PFSK-1 (cell line): ENCODE data around the gene CEP128.

Source experiments
- FOXP2 ChIP-seq: optimal IDR thresholded peaks from 2 replicates; pipeline ENCODE3; 2011; ENCODE audit warnings: borderline replicate concordance, control low read depth, inconsistent platforms; ENCODE audit not compliant: insufficient read depth; ENCODE audit errors: extremely low read length, extremely low read depth
- POLR2AphosphoS5 ChIP-seq: IDR thresholded peaks from 2 replicates; pipeline ENCODE4 v1.6.1; 2012; ENCODE audit warnings: low read depth, mild to moderate bottlenecking, control low read depth, low read length, moderate library complexity
- SIN3A ChIP-seq: IDR thresholded peaks from 2 replicates; pipeline ENCODE4 v1.6.1; 2012; ENCODE audit warnings: mild to moderate bottlenecking, low read length, moderate library complexity, borderline replicate concordance; ENCODE audit not compliant: insufficient read depth
- TAF1 ChIP-seq: IDR thresholded peaks from 2 replicates; pipeline ENCODE4 v1.6.1; 2012; ENCODE audit warnings: low read length, control low read depth, borderline replicate concordance; ENCODE audit not compliant: insufficient read depth
- TF ChIP-seq, protein P1 (sequence below), 2 experiments: IDR thresholded peaks; 2 replicates each; pipeline versions ENCODE4 v1.6.1 to v1.8.0; 2011 to 2012; ENCODE audit warnings: low read depth in 2 of 2, low read length in 2 of 2, control low read depth in 1 of 2, inconsistent platforms in 1 of 2, mild to moderate bottlenecking in 1 of 2, moderate library complexity in 1 of 2; ENCODE audit not compliant: insufficient read depth in 1 of 2

CEP128 gene

DNA sequence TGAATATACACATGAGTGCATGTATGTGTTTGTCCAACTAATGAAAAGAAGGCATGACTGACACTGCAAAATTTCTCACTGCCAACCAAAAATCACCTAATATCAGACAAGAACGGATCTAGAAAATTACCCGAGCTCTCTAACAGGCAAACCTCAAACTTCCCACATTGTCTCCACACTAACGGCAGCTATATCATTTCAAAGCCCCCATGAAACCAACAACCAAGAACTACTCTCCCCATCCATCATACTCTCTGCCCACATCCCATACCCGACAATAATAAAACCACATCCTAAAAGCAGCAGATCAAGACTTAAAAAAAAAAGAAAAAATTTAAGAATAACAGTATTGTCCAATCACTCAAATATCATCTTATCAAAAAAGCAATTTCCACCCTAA is 227.1 kb downstream of the CEP128 start:
- TF ChIP-seq TAF1 (no peak), FOXP2 (no peak), SIN3A (no peak)

DNA sequence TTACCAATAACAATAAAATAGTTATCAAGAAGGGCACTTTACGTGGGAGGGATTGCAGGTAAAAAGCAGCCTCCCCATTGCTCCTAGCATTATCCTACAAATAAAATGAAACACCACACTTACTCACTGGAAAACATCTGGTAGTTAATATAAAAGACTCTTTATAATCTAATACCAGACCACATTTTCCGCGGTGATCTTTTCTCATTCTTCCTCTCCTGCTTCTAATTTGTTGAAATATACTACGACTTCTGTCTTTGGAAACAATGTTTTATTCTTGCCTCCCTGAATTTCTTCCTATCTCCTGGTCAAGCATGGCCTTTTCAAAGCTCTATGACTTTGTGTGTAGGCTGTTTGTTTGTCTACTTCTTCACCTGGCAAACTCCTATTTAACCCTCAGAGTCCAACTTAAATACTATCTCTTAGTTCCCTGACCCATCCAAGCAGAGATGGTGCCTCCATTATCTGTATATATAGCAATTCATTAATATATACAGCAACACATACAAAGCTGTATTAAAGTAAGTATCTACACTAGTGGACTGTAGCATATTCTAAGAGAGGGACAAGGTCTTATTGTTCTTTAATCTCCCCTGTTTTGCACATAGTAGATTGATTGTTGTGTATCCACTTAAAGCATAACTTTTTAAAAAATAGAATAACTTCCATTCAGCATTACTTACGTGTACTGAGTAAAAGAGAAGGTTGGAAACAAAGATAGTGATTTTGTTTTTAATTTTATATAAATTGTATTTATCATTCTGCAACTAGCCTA is 228.3 kb downstream of the CEP128 start:
- TF ChIP-seq POLR2AphosphoS5, result no peak
- TF ChIP-seq, protein P1, sequence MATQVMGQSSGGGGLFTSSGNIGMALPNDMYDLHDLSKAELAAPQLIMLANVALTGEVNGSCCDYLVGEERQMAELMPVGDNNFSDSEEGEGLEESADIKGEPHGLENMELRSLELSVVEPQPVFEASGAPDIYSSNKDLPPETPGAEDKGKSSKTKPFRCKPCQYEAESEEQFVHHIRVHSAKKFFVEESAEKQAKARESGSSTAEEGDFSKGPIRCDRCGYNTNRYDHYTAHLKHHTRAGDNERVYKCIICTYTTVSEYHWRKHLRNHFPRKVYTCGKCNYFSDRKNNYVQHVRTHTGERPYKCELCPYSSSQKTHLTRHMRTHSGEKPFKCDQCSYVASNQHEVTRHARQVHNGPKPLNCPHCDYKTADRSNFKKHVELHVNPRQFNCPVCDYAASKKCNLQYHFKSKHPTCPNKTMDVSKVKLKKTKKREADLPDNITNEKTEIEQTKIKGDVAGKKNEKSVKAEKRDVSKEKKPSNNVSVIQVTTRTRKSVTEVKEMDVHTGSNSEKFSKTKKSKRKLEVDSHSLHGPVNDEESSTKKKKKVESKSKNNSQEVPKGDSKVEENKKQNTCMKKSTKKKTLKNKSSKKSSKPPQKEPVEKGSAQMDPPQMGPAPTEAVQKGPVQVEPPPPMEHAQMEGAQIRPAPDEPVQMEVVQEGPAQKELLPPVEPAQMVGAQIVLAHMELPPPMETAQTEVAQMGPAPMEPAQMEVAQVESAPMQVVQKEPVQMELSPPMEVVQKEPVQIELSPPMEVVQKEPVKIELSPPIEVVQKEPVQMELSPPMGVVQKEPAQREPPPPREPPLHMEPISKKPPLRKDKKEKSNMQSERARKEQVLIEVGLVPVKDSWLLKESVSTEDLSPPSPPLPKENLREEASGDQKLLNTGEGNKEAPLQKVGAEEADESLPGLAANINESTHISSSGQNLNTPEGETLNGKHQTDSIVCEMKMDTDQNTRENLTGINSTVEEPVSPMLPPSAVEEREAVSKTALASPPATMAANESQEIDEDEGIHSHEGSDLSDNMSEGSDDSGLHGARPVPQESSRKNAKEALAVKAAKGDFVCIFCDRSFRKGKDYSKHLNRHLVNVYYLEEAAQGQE (IDR thresholded peaks at IDR 0.05; ENCODE audit: insufficient read depth in 1 of 2, low read depth in 2 of 2, low read length in 2 of 2), result no peak
- no peak for TF ChIP-seq SIN3A
- TF ChIP-seq TAF1, result no peak
- TF ChIP-seq FOXP2, result no peak

DNA sequence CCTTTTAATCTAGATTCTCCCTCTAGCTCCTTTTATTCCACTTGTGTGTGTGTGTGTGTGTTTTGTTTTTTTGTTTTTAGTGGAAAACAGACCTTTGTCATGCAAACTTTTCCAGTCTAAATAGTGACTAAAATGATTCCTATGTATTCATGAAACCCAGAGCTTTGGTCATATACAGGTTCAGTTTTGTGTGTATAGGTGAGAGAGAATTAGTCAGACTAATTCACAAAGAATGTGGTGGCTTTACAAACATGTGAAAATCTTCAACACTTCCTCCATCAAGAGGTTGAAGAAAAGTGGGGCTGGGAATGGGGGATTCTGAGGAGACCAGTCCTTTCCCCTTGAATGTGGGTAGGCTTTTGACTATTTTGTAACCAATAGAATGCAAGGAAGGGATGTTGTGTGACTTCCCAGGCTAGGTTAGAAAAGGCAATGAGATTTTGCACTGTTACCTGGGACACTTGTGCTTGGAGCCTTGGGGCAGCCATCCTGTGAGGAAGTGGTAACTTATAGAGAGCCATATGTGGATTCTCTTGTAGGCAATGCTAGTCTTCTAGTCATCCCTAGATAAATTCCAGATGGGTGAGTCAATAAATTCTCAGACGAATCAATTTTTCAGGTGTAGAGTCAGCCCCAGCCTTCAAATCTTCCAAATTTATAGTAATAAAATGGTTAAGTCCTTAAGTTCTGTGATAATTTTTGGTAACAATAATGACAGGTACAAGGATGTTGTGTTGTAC is 236.1 kb downstream of the CEP128 start:
- TF ChIP-seq TAF1, result no peak
- TF ChIP-seq, protein P1 (IDR thresholded peaks at IDR 0.05; ENCODE audit: insufficient read depth in 1 of 2, low read depth in 2 of 2, low read length in 2 of 2), result no peak
- no peak for TF ChIP-seq POLR2AphosphoS5
- no peak for TF ChIP-seq FOXP2
- TF ChIP-seq SIN3A, result no peak

DNA sequence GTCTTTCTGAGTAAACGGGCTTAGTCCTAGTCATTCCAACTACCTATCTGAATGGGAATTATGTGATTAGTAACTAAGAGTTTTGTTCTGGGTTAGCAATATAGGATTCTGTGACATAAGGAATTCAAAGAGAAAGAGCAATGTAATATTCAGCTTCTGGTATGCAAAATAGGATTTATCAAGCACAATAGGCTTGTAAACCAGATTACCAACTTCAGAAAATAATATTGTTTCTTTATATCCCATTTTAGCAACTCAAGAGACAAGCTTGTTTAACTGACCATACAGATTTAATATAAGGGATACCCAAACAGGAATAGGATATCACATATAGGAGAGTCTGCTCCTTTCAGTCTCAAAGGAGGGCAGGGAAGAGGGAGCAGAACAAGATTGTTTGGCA is 240.9 kb downstream of the CEP128 start:
- TF ChIP-seq SIN3A (no peak), TAF1 (no peak), FOXP2 (no peak), POLR2AphosphoS5 (no peak)
- TF ChIP-seq, protein P1 (IDR thresholded peaks at IDR 0.05; ENCODE audit: insufficient read depth in 1 of 2, low read depth in 2 of 2, low read length in 2 of 2), result no peak

DNA sequence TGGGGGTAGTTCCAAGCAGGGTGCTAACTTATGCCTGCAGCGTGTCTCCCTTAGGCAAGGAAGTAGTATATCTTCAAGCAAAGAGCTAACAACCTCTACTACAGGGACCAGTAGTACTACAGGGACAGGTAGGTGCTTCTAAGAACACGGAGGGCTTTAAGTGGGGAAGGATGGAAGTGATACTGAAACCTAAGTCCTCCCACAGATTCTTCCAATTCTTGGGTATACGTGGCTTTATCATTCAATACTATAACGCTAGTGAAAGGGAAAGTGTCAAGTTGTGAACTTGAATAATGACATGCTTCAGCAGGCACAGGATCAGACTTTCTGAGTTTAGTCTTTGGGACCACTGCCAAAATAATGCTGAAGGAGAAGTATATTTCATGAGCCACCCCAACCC is 241.7 kb downstream of the CEP128 start:
- TF ChIP-seq, protein P1 (IDR thresholded peaks at IDR 0.05; ENCODE audit: insufficient read depth in 1 of 2, low read depth in 2 of 2, low read length in 2 of 2), result no peak
- TF ChIP-seq FOXP2 (no peak), SIN3A (no peak), TAF1 (no peak), POLR2AphosphoS5 (no peak)
